NCI-H1417 (cell line): ENCODE measurements around the gene DUSP1.

Experiments used
- DNase-seq, 3 experiments: peaks; one replicate each; lab custom pipeline; 2025; lab: John Stamatoyannopoulos, UW

DUSP1 gene

GRCh38 chr5:172777881-172778814, 7.2 kb upstream of the DUSP1 start:
- peak in 1 of 3 experiments; percentile 3 for DNase-seq

DNA sequence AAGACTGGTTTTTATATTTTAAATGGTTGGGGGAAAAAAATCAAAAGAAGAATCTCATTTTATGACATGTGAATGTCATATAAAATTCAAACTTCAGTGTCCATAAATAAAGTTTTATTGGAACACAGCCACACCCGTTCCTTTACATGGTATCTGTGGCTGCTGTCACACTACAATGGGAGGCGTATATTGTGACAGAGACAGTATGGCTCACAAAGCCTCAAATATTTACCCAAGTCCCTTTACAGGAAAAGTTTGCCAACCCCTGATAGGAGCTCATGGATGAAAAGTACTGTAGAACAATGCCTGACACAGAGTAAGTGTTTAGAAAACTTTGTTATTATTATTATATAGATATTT, 5.2 kb upstream of the DUSP1 start:
- no peak for DNase-seq

DNA sequence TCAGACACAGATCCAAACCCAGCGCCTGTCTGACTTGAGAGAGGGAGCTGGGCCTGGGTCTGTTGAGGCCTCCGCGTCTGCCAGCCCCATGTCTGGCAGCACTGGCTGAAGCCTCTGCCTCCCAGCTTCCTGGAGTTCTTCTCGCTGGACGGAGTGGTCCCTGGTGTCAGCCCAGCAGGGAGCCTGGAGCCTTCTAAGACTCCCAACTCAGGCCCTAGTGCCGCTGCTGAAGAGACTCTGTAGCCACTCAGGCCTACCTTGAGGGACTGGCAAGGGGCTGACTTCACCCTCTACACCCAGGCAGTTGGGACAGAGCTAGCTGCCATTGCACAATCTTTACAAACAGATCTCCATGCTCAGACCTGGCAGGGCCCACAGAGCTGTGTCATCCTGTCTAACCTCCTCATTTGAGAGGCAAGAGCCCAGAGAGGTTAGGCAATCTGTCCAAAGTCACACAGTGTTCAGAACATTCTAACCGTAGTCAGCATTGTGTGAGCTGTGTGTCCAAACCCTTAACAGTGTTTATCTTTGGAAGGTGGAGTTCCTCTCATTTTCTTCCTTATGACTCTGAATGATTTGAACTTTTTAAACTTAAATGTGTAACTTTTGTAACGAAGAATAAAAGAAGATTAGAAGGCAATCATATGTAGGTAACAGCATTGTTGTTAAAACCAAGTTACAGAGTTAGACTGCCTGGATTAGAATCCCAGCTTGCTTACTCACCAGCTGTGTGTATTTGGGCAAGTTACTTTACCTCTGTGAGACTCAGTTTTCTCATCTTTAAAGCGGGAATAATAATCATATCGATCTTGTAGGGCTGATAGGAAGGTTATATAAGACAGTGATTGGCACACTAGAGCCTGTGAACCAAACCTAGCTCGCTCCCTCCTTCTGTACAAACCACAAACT, 4.6 kb upstream of the DUSP1 start:
- DNase-seq: no peak

GRCh38 chr5:172774561-172775315, 3.7 kb upstream of the DUSP1 start:
- no peak for DNase-seq

DNA sequence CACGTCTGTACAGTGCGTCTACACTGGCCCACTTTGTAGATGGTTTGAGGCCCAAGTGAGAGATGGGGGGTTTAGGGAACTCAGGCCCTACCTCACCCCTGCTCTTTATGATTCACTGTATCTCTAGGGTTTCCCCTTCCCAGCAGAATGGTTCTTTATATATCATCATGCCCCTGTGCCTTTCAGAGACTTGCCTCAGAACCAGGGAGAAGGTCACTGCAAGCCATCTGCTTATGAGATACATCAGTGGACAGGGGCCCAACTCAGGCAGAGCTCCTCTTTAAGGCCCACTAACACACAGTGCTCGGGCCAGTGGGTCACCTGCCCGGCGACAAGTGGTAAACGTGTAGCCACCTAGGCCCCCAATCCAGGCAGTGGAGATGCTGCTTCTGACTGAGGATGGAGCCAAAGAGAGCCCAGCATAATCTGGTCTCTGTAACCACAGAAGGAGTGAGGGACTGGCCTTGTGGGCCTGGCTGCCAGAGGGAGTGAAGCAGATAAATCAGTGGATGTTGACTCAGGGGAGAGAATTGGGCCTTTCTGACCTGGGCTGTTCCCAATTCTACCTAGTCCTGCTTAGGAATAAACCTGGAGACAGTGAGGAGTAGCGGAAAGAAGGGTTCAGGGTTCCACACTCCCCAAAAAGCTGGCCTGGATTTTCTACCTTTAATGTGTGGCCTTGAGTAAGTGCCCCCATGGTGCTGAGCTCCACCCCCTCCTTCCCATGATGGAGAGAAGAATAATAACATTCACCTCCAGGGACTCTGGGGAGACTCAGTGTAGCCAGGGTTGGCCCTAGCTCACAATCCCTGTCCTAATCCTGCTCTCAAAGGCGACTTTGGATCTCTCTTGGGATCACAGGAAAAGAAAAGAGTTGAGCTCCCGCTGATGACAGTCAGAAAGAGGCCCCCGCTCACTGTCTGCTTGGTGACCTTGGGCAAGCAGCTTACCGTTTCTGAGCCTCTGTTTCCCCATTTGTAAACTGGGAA, 2.8 kb upstream of the DUSP1 start:
- no peak for DNase-seq

DNA sequence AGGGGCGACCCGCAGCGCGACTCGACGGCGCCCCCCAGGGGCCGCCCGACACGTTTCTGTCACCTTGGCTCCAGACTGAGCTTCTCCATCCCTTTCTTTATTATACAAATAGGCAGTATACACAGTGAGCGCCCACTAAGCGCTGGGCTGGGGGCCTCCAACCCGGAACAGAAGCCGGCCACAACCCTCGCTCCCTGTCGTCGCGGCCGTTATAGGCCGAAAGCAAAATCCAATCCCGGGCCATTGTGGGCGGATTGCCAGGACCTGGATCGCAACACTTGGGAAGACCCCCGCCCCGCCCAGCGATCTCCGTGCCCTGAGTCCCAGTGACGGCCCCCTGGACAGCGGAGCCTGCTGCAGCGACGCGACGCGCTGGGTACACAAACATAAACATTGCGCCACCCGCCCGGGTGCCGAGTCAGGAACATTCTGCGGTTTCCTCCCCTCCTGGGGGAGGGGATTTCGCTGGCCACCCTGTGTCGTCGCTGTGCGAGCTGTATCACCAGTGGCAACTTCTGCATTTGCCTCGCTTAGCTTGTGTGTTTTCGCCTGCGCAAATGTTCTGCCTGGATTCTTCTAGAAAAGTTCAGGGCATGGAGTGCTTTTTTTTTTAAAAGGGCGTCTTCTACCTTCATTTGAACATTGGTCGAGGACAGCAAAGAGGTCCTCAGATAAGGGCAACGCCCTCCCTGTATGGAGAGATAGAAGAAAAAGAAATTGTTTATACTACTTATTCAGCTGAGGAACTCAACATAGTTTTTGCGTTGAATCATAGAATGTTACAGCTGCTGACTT, 1.3 kb upstream of the DUSP1 start:
- DNase-seq: peak; percentile 60 to 85 (median 72)

- DNase-seq: peak in 2 of 3 experiments; percentile 67 to 76
Observed at GRCh38 chr5:172771439-172772111, 580 bp upstream of the DUSP1 start.

DNA sequence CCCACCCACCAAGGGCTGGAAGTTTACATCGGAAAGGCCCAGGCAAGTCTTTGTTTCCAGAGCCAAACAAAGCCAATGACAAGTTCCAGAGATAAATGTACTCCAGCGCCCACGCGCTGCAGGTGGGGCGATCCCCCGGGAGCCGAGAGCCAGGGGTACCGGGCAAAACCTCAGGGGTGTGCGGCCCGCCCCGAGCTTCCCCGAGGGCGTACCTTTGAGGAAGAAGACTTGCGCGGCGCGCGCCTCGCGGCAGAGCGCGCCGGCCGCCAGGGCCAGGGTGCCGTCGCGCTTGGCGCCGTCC, 671 bp downstream of the DUSP1 start:
- DNase-seq: peak in 1 of 3 experiments; percentile 68

DNA sequence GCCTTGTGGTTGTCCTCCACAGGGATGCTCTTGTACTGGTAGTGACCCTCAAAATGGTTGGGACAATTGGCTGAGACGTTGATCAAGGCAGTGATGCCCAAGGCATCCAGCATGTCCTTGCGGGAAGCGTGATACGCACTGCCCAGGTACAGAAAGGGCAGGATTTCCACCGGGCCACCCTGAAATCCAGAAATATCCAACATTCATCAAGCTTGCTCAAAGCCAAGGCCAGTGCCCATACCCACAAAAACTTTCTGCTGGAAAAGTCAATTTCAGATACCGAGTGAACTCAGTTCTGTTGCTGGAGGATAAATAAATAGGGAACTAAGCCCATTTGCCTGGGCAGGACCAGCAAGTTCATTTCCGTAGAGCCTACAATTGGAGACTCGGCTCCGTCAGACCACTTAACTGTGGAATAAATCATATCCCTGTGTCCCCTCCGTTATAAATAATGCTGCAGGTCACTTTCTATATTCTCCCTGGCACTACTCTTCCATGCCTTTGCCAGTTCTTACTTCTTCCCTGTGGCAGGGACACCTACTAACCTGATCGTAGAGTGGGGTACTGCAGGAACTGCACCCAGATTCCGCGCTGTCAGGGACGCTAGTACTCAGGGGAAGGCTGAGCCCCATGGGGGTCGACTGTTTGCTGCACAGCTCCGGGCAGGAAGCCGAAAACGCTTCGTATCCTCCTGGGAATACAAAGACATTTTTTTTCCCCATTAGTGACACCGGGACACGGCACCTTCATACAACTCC, 1.2 kb downstream of the DUSP1 start:
- DNase-seq: peak in 1 of 3 experiments; percentile 26

DNA sequence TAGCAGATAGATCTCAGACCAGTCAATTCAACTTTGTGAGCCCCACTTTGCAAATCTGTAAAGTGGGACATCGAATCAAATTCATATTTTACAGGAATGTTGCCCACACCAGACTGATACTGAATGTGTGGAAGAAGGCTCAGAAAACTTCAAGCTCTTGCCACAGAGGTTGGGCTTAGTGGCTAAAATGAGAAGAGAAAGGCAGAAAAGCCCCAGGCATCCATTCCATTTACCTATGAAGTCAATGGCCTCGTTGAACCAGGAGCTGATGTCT, 1.7 kb downstream of the DUSP1 start:
- DNase-seq: no peak

- DNase-seq: no peak
Observed at GRCh38 chr5:172768573-172769341, 2.2 kb downstream of the DUSP1 start.

- DNase-seq: no peak
Observed at GRCh38 chr5:172768098-172768572, 2.9 kb downstream of the DUSP1 start.

GRCh38 chr5:172766287-172767108, 4.5 kb downstream of the DUSP1 start:
- peak in 1 of 3 experiments; percentile 8 for DNase-seq

GRCh38 chr5:172765766-172766286, 5.2 kb downstream of the DUSP1 start:
- no peak for DNase-seq

- peak; percentile 93 to 98 (median 97) for DNase-seq
Observed at GRCh38 chr5:172764861-172765765, 5.9 kb downstream of the DUSP1 start.

- no peak for DNase-seq
Observed at GRCh38 chr5:172763120-172763464, 7.9 kb downstream of the DUSP1 start.
